Stimulated activated naive CD4-positive, alpha-beta T cell treated with Interleukin-2 at 50 U/mL for 16 hours (primary cell): ENCODE data around the gene TLE6.
"Not testable (repeated sequence)": the region's sequence is repeated elsewhere in the genome, so short reads cannot be mapped to it uniquely, and the experiment has no call there.

Experiments
- DNase-seq: peaks from one replicate; lab custom pipeline; 2025; lab: John Stamatoyannopoulos, UW

TLE6 gene

DNA sequence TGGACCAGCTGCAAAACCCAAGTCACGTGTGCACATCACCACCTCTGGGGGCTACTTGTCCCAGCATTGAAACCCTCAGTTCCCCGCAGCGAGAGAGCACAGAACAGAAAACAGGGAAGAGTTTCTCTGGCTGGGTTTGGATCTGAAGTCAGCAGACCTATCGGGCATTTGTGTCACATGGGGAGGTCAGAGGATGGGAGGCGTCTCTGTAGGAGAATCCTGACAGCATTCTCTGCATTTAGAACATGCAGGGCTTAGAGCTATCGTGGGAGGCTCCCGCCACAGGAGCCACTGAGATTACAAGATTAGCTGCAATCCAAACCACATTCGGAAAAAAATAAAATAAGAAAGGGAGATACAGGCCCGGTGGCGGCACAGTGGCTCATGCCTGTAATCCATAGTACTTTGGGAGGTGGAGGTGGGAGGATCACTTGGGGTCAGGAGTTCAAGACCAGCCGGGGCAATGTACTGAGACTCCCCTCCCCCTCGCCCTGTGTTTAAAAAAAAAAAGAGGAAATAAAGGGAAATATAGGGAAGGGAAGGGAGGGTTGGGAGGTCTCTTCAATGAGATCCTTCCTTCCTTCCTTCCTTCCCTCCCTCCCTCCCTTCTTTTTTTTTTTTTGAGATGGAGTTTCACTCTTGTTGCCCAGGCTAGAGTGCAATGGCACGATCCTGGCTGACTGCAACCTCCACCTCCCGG is 2.9 kb upstream of the TLE6 start:
- no peak for DNase-seq

DNA sequence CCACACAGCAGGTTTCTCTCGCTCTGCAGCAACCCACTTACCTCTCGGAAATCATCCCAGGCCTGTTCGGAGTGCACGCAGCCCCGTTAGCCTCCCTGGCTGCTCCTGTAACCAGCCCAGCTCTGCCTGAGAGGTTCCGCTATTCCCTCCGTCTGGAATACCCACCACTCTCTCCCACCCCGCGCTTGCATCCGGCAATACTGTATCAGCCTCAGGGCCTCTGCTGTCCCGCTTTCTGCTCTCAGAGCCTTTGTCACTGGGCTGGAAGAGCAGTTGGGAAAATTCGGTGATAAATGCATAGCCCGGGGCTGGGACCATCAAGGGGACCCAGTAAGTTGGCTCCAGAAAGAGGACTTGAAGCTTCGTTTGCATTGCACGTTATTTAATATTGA is 759 bp upstream of the TLE6 start:
- DNase-seq, result no peak

DNA sequence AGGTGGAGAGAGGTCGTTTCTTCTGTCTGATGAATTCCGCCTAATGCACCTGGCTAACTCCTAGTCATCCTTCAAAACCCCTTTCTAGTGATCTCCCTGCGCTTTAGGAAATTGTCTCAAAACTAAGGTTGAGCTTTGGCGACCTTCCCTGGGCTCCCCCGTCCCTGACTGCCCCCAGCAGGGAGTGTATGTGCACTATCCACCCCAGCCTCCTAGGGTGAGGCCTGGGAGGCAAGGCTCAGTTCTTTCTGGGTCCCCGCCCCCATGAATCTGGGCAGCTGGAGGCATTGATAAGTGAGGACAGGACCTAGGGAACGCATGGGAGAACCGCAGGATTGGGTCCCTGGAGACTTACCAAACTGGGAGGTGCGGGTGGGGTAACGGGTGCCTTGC is 378 bp downstream of the TLE6 start:
- DNase-seq, result no peak

DNA sequence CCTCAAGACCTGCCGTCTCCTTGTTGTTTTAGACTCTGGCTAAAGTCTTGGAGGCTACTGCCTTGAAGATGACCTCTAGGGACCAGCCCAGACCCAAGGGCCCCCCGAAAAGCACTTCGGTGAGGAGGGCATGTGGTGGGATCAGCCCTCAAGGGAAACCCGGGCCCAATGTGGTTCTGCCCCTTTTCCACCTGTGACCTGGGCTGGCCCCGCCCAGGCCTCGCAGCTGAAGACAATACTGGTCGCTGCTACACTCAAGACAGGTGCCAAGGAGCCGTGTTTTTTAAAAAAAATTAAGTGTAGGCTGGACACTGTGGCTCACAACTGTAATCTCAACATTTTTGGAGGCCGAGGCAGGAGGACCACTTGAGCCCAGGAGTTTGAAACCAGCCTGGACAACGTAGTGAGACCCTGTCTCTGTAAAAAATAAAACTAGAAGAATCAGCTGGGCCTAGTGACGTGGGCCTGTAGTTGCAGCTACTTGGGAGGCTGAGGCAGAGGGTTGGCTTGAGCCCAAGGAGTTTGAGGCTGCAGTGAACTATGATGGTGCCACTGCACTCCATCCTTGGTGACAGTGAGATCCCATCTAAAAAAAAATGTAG is 903 bp downstream of the TLE6 start:
- DNase-seq, result no peak

DNA sequence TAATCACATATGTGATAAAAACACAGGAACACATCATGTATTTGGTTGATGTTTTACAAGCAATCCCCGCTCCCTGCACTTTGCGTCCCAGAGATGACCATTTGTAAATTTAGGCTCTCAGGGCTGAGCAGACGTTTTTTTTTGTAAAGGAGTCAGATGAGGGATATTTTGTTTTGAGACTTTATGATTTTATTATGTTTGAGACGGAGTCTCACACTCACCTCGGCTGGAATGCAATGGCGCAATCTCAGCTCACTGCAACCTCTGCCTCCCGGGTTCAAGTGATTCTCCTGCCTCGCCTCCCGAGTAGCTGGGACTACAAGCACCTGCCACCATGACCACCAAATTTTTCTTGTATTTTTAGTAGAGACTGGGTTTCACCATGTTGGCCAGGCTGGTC is 1.4 kb downstream of the TLE6 start:
- DNase-seq, result no peak

DNA sequence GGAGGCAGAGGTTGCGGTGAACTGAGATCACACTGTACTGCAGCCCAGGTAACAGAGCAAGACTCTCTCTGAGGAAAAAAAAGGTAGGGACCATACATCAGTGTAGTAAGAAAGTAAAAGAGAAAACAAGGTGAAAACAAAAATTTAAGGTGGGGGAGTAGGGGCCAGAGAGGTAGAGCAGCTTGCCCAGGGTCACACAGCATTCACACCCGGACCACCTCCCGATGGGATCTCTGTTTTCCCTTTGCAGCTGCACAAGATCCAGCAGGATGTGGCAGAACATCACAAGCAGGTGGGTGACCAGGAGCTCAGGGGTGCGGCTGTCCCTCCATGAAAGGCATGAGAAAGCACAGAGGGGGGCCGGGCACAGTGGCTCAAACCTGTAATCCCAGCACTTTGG is 4.5 kb downstream of the TLE6 start:
- DNase-seq, result no peak

DNA sequence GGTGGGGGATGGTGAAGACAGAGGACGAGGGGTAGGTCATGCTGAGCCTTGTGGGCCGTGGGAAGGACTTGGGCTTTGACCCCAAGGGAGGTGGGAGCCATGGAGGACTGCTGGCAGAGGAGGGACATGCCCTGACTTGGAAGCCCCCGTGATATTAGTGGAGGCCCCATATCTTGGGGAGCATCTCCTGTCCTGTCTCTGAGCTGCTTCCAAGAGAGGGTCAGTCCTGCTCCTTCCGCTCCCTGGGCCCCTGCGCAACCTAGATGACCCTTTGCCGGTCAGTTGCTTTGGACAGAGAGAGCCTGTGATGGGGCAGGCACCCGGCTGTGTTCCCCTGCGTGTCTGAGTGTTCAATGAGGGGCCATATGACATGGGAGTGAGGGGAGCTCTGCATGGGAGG is 5.2 kb downstream of the TLE6 start:
- DNase-seq, result no peak

DNA sequence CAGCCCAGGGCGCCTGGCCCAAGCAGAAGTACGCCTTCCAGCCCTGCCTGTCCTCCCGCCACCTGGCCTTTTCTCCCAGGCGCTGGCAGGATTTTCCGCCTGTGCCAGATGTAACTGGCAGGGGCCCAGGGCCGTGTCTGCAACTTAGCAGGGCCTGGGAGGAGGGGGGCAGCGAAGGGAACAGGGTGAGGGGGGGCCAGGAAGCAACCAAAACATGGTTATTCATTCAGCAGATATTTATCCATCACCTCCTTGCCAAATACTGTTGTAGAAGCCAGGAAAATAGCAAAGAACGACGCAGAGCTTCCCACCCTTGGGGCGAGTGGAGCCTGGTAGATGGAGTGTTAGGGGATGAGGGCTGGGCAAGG is 5.6 kb downstream of the TLE6 start:
- no peak for DNase-seq

DNA sequence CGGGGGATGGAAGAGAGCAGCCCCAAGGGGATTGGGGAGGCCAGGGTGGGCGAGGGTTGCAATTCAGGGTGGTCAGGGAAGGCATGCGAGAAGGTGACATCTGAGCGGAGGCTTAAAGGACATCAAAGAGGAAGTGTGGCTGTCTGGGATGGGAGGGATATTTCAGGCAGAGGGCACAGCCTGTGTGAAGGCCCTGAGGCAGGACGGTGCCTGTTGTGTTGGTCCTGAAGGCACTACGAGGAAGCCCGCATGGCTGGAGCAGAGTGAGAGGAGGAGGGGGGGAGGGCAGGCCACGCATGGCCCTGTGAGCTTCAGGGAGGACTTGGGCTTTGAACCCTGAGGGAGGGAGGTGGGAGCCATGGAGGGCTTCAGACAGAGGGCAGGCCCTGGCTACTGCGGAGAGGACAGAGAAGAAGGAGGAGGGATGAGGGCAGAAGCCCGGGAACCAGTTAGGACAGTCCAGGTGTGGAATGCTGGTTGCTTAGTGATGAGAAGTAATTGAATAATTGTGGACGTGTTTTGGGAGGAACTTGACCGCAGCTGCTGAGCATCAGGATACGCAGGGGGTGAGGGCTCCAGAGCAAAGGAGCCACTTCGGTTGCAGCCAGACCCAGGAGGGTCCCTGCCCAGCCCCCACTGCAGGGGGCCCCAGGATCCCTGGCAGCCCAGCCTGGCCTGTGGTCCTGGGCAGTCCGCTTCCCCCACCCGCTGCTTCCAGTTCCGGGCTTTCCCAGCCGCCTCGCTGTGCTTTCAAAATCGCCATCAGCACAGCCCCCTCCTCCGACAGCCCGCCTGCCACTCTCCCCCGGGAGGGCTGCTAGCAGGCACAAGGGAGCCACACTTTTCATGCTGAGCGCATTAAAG is 6.2 kb downstream of the TLE6 start:
- no peak for DNase-seq

DNA sequence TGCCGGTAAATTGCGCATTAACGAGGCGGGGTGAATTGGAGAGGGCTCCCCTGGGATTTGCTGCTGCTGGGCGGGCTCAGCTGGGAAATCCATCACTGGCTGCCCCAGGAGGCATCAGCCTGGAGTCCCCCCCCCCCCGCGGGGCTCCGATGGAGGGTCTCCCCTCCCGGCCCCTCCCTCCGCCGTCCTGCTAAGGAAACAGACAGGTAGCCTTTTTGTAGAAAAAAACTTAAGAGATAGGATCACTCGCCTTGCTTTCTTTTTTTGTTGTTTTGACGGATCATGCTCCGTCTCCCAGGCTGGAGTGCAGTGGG is 6.8 kb downstream of the TLE6 start:
- DNase-seq, result no peak

DNA sequence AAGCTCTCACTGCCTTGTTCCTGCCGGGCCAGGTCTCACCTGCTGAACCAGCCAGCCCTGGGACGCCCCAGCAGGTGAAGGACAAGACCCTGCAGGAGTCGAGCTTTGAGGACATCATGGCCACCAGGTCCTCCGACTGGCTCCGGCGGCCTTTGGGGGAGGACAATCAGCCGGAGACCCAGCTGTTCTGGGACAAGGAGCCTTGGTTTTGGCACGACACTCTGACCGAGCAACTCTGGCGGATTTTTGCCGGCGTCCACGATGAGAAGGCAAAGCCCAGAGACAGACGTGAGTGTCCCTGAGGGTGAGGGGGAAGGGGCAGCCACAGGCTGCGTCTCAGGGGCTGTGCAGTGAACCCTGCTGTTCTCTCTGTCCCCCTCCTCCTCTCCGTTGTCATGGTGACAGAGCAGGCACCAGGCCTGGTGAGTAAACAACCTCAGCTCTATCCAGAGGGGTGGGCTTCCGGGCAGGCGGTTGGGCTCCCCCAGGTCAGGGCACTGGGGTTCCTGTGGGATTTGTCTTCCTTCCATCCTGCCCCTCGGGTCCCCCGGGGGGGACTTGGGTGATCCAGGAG is 9.7 kb downstream of the TLE6 start:
- no peak for DNase-seq

DNA sequence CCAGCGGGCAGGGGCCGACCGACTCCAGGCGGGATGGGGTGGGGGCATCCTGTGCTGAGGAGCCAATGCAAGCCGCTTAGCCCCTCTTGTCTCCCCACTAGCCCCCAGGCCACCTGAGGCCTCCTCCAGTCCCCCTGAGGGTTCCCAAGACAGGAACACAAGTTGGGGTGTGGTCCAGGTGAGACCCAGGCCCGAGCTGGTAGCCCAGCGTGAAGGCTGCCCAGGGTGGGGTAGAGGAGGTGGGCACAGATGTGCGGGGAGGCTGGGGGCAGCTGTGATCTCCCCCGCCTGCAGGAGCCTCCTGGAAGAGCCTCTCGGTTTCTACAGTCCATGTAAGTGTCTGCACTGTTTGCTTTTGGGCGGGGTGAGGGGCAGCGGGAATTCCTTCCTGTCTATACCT is 10.4 kb downstream of the TLE6 start:
- no peak for DNase-seq

DNA sequence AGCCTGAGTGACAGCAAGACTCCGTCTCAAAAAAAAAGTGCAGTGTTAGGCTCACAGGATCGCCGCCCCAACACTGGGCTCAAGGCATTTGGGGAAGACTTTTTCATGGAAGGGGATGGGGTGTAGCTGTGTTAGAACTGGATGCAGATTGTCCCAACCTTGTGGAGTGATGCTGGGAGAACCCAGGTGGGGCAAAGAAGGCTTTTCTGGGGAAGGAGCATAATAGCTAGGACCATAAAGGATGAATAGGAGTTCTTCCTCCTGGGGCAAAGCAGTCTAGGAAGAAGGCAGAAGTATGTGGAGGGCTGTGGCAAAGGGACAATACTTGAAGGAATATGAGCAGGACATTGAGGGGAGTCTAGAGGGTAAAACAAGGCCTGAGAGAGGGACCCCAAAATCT is 11.2 kb downstream of the TLE6 start:
- DNase-seq, result no peak

DNA sequence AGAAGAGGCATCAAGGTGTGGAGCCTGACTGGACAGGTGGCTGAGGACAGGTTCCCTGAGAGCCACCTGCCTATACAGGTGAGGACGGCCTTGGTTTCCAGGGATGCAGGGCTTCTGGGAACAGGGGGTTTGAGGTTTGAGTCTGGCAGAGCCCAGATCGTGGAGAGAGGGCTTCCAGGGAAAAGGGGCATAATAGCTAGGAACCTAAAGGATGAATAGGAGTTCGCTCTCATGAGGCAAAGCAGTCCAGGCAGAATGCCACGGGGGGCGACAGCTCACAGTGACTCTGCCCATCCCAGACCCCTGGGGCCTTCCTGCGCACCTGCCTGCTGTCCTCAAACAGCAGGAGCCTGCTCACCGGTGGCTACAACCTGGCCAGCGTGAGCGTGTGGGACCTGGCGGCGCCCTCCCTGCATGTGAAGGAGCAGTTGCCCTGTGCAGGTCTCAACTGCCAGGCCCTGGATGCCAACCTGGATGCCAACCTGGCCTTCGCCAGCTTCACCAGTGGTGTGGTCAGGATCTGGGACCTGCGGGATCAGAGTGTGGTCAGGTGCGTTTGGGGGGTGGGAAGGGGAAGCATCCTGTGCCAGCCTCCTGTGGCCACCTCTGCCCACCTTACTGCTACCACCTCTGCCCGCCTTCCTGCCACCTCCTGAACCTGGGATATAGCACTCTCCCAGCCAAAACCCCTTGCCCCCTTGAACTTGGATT is 12.0 kb downstream of the TLE6 start:
- no peak for DNase-seq

DNA sequence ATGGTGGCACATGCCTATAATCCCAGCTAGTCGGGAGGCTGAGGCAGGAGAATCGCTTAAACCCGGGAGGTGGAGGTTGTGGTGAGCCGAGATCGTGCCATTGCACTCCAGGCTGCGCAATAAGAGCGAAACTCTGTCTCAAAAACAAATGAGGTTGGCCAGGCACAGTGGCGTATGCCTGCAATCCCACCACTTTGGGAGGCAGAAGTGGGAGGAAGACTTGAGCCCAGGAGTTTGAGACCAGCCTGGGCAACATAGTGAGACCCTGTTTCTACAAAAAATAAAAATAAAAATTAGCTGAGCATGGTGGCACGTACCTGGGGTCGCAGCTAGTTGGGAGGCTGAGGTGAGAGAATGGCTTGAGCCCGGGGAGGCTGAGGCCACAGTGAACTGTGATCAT is 15.0 kb downstream of the TLE6 start:
- DNase-seq, result not testable (repeated sequence)

DNA sequence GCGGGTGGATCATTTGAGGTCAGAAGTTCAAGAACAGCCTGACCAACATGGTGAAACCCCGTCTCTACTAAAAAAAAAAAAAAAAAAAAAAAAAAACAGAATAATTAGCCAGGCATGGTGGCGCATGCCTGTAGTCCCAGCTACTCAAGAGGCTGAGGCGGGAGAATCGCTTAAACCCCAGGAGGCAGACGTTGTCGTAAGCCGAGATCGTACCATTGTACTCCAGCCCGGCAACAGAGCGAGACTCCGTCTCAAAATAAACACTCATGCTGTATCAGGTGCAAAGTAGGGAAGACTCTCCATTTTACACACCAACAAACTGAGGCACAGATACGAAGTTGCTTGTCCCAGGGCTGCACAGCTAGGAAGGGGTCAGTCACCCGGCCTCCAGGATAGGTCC is 15.6 kb downstream of the TLE6 start:
- no peak for DNase-seq

DNA sequence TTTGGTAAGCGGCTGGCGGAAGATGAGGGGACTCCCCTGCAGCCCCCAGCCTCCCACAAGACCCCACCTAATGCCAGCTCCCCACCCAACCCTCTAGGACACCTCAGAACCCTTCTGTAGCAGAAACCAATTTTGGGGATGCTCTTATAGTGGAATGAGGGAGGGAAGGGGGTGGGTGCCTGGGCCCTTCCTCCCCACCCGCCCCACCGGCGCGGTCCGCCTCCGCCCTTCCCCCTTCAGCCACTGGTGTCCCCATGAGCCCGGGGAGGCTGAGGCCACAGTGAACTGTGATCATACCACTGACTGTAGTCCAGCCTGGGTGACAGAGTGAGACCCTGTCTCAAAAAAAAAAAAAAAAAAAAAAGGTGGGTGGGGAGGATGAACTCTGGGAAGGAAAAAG is 16.2 kb downstream of the TLE6 start:
- DNase-seq, result no peak

DNA sequence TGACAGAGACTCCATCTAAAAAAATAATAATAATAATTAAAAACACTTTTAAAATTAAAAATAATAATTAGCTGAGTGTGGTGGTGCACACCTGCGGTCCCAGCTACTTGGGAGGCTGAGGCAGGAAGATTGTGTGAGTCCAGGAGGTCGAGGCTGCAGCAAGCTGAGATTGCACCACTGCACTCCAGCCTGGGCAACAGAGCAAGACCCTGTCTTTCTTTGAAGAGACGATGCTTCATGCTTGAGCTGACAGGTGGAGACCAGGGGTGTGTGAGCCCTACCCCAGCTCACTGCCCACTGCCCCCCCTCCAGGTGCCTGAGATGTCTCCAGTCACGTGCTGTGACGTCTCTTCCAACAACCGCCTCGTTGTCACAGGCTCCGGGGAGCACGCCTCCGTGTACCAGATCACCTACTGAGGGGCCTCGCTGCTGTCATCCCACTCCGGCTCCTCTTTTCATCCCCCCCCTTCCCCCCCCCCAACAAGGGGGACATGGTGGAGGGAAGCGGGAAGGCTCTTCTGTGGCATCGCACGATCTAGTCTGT is 17.3 kb downstream of the TLE6 start:
- DNase-seq, result no peak

DNA sequence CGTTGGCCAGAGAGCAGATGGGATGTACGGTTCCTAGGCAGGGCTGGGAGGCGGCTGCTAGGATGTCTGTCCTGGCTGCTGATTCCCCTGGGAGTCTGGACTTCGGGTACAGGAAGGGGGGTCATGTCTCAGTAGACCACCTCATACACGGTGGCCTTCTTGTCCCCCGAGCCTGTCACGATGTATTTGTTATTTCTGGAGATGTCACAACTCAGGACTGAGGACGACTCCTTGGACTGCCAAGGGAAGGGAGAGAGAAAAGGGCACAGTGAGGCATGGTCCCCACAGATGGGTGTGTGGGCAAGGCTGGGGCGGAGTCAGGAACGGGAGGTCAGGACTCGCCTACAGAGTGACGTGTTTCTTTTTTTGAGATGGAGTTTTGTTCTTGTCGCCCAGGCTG is 20.4 kb downstream of the TLE6 start:
- DNase-seq, result no peak

DNA sequence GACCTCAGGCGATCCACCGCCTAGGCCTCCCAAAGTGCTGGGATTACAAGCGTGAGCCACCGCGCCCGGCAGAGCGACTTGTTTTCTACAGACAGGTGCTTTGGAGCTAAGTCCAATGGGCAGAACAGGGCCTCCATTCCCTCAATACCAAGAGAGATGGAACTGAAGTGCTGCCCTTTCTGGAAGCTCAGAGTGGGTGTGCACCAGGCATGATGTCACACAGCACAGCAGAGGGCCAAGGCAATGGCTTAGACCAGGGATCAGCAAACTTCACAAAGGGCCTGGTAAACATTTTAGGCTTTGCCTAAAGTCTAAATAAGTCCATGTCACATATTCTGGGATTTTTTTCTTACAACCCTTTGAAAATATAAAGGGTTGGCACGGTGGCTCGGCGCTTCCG is 21.3 kb downstream of the TLE6 start:
- DNase-seq, result no peak

DNA sequence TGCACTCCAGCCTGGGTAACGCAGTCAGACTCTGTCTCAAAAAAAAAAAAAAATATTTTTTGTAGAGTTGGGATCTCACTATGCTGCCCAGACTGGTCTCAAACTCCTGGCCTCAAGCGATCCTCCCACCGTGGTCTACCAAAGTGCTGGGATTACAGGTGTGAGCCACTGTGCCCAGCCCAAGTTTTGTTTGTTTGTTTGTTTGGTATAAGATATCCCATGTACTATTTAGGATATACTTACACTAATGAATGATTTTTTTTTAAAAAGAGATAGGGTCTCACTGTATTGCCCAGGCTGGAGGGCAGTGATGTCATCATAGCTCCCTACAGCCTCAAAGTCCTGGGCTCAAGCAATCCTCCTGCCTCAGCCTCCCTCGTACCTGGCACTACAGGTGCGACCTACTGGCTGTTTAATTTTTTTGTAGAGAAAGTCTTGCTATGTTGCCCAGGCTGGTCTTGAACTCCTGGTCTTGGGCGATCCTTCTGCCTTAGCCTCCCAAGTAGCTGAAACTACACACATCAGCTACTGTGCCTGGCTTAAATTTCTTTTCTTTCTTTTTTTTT is 24.0 kb downstream of the TLE6 start:
- DNase-seq, result no peak

DNA sequence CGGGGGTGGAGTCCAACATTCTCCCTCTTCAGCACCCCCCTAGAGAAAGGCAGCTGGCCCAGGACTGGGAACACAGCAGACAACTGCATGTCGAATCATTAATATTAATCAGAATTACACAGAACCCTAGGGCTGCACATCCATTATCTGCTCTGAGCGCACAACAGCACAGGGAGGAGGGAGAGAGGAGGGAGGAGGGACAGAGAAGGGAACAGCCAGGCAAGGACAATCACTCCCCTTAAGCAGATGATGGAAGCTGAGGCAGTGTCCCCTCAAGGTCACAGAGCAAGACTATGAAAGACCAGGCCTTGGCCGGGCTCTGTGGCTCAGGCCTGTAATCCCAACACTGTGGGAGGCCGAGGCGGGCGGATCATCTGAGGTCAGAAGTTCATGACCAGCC is 25.7 kb downstream of the TLE6 start:
- DNase-seq, result no peak
